PC-9 (cell line): Measurements from ENCODE around the gene CLDND2. TPM values are rescaled to one million over a fixed set of nuclear protein-coding genes. Genes with fewer than 3 reads are reported as not detected.

Source experiments
- BruUV-seq: library from RNA; stranded (reverse); fragments of 400-500 nt; replicated peaks from 2 replicates; lab custom pipeline; 2021; lab: Mats Ljungman, UMichigan
- CTCF ChIA-PET: fragments of 300-600 bp; sonication (Branson Sonifier 250); formaldehyde crosslinking; loops from one replicate; lab custom pipeline; 2022; ENCODE audit warnings: antibody characterized with exemption; lab: Charles Lee
- POLR2A ChIA-PET: fragments of 300-600 bp; sonication (Branson Sonifier 250); formaldehyde crosslinking; loops from one replicate; lab custom pipeline; 2022; ENCODE audit warnings: antibody characterized with exemption; ENCODE audit not compliant: unreplicated experiment; lab: Charles Lee
- DNase-seq, 2 experiments: peaks; one replicate each; pipeline versions ENCODE4 v3.0.0 to v3.0.0-alpha.2; 2015 to 2022; ENCODE audit warnings: mixed read lengths in 1 of 2
- H2AFZ ChIP-seq: fragments of 200-600 bp; sonication (generic); 2 replicates; pipeline ENCODE4 v1.8.1; 2017; ENCODE audit warnings: antibody characterized with exemption
- H3F3A ChIP-seq: fragments of 200-600 bp; sonication (generic); 2 replicates; pipeline ENCODE4 v1.8.1; 2017; ENCODE audit warnings: antibody characterized with exemption, mild to moderate bottlenecking, low read depth; ENCODE audit not compliant: insufficient read depth
- H3K27ac ChIP-seq: fragments of 200-600 bp; sonication (generic); 2 replicates; pipeline ENCODE4 v1.6.1; 2016; ENCODE audit warnings: mixed run types
- H3K27me3 ChIP-seq: fragments of 200-600 bp; sonication (generic); 2 replicates; pipeline ENCODE4 v1.6.1; 2016; ENCODE audit warnings: low read depth, mixed run types; ENCODE audit not compliant: insufficient read depth
- H3K36me3 ChIP-seq: fragments of 200-600 bp; sonication (generic); 2 replicates; pipeline ENCODE4 v1.6.1; 2016; ENCODE audit warnings: low read depth, mixed run types
- H3K4me1 ChIP-seq: fragments of 200-600 bp; sonication (generic); replicated peaks from 2 replicates; pipeline ENCODE4 v1.6.1; 2016; ENCODE audit warnings: mixed run types; ENCODE audit not compliant: insufficient read depth
- H3K4me2 ChIP-seq: fragments of 200-600 bp; sonication (generic); 2 replicates; pipeline ENCODE4 v1.6.1; 2017; ENCODE audit warnings: mixed run types
- H3K4me3 ChIP-seq: fragments of 200-600 bp; sonication (generic); 2 replicates; pipeline ENCODE4 v1.6.1; 2016; ENCODE audit warnings: mixed run types
- H3K79me2 ChIP-seq: fragments of 200-600 bp; sonication (generic); 2 replicates; pipeline ENCODE4 v1.6.1; 2017; ENCODE audit warnings: low read depth, mixed run types
- H3K9me2 ChIP-seq: fragments of 200-600 bp; sonication (generic); 2 replicates; pipeline ENCODE4 v1.8.1; 2017; ENCODE audit warnings: mild to moderate bottlenecking; ENCODE audit not compliant: insufficient read depth
- H3K9me3 ChIP-seq: fragments of 200-600 bp; sonication (generic); 2 replicates; pipeline ENCODE4 v1.8.1; 2016; ENCODE audit warnings: low read depth; ENCODE audit not compliant: insufficient read depth
- H4K20me1 ChIP-seq: fragments of 200-600 bp; sonication (generic); 2 replicates; pipeline ENCODE4 v1.8.1; 2017; ENCODE audit not compliant: insufficient read depth
- CTCF ChIP-seq: fragments of 200-600 bp; sonication (generic); conservative IDR thresholded peaks from 2 replicates; pipeline ENCODE4 v1.6.1; 2017; ENCODE audit warnings: mixed run types, antibody characterized with exemption, mild to moderate bottlenecking, moderate library complexity
- EZH2 ChIP-seq: fragments of 200-600 bp; sonication (generic); IDR thresholded peaks from 2 replicates; pipeline ENCODE4 v1.8.0; 2017; ENCODE audit warnings: antibody characterized with exemption, low read depth
- intact Hi-C: fragments of 100-400 bp; cut with micrococcal nuclease; formaldehyde crosslinking; loops from one replicate; pipeline ENCODE4 v1.10.0; 2022; ENCODE audit not compliant: unreplicated experiment
- total RNA-seq: library from RNA; stranded (reverse); gene quantifications from 2 replicates; pipeline ENCODE4 v1.2.3, GENCODE V29; 2021

Gene CLDND2
- total RNA-seq, 1 experiment from 2014 or later, result 4.5 TPM

GRCh38 chr19:51338563-51339312, 30.1 kb downstream of the CLDND2 start:
- H3K27ac ChIP-seq, result no peak overlapping the region
- TF ChIP-seq CTCF (peak; percentile 97), EZH2 (no peak)
- H3K79me2 ChIP-seq, result no peaks in the 10 kb centered on the region
- no peaks in the 10 kb centered on the region for H4K20me1 ChIP-seq
- DNase-seq, result peak; percentile 65 to 85
- BruUV-seq, result no TSS peak
- peak overlapping the region; percentile 79 for H2AFZ ChIP-seq
- no peaks in the 10 kb centered on the region for H3K36me3 ChIP-seq
- peak overlapping the region; percentile 84 for H3K4me3 ChIP-seq
- CTCF ChIA-PET, result interaction anchor here (0.8 to 1.5 kb wide), 2 partner anchors 318 to 322 kb away, joined by 4 read pairs; no protein-coding TSS in a partner anchor
- H3K4me2 ChIP-seq, result peak overlapping the region; percentile 76
- H3K27me3 ChIP-seq, result no peaks in the 10 kb centered on the region
- intact Hi-C loops, result loop anchor here (1.0 to 2.0 kb wide), 6 partner anchors 29 to 319 kb away; no protein-coding TSS in a partner anchor
- H3K4me1 ChIP-seq, result peaks cover 21% of the 10 kb centered on the region
- POLR2A ChIA-PET, result interaction anchor here (1.4 kb wide), 1 partner anchor 29 kb away, joined by 9 read pairs; no protein-coding TSS in a partner anchor
- peaks cover 29% of the 10 kb centered on the region for H3F3A ChIP-seq
- no peaks in the 10 kb centered on the region for H3K9me2 ChIP-seq
- H3K9me3 ChIP-seq, result no peaks in the 10 kb centered on the region

- intact Hi-C loops, result loop anchor here (1.0 to 2.0 kb wide), 4 partner anchors 57 to 257 kb away; no protein-coding TSS in a partner anchor
- Histone ChIP-seq H2AFZ (peak overlapping the region; percentile 79), H3K4me1 (peaks cover 21% of the 10 kb centered on the region), H3K4me2 (peak overlapping the region; percentile 76), H3K4me3 (no peak overlapping the region), H4K20me1 (no peaks in the 10 kb centered on the region), H3K9me2 (no peaks in the 10 kb centered on the region), H3K79me2 (no peaks in the 10 kb centered on the region), H3K36me3 (no peaks in the 10 kb centered on the region), H3K9me3 (no peaks in the 10 kb centered on the region), H3F3A (peaks cover 28% of the 10 kb centered on the region), H3K27me3 (no peaks in the 10 kb centered on the region), H3K27ac (no peak overlapping the region)
- ChIA-PET CTCF (interaction anchor here (1.5 kb wide), 1 partner anchor 319 kb away, joined by 4 read pairs; no protein-coding TSS in a partner anchor), POLR2A (no interaction called here)
- TF ChIP-seq EZH2, result no peak
- TF ChIP-seq CTCF, result no peak
- no TSS peak for BruUV-seq
- DNase-seq, result no peak
These were observed 30.8 kb downstream of the CLDND2 start for GRCh38 chr19:51337861-51338562.

- no peaks in the 10 kb centered on the region for H3K79me2 ChIP-seq
- no TSS peak for BruUV-seq
- H3K36me3 ChIP-seq, result no peaks in the 10 kb centered on the region
- ChIA-PET CTCF (no interaction called here), POLR2A (no interaction called here)
- no peak overlapping the region for H3K27ac ChIP-seq
- no peaks in the 10 kb centered on the region for H3K9me3 ChIP-seq
- H3K4me2 ChIP-seq, result no peak overlapping the region
- H3K27me3 ChIP-seq, result no peaks in the 10 kb centered on the region
- H3K4me1 ChIP-seq, result peaks cover 17% of the 10 kb centered on the region
- H3F3A ChIP-seq, result peaks cover 21% of the 10 kb centered on the region
- DNase-seq, result no peak
- TF ChIP-seq CTCF (no peak), EZH2 (no peak)
- H2AFZ ChIP-seq, result no peak overlapping the region
- intact Hi-C loops, result no loop called here
- no peak overlapping the region for H3K4me3 ChIP-seq
- no peaks in the 10 kb centered on the region for H4K20me1 ChIP-seq
- H3K9me2 ChIP-seq, result no peaks in the 10 kb centered on the region
These were observed 31.5 kb downstream of the CLDND2 start for GRCh38 chr19:51337141-51337860.
